BLaER1 (cell line): ENCODE data around the gene ENHO.
A peak's percentile ranks its signal among the peaks of the same experiment; 100 is the strongest.

Source experiments
- H3K27ac ChIP-seq: shearing (Covaris generic); formaldehyde crosslinking; 2 replicates; pipeline ENCODE4 v1.8.1; 2022
- H3K27me3 ChIP-seq: shearing (Covaris generic); formaldehyde crosslinking; 2 replicates; pipeline ENCODE4 v1.8.1; 2022
- H3K36me3 ChIP-seq: shearing (Covaris generic); formaldehyde crosslinking; 2 replicates; pipeline ENCODE4 v1.8.1; 2022
- H3K4me1 ChIP-seq: shearing (Covaris generic); formaldehyde crosslinking; 2 replicates; pipeline ENCODE4 v1.8.1; 2022
- H3K4me2 ChIP-seq: shearing (Covaris generic); formaldehyde crosslinking; 2 replicates; pipeline ENCODE4 v1.8.1; 2022
- H3K4me3 ChIP-seq: shearing (Covaris generic); formaldehyde crosslinking; 2 replicates; pipeline ENCODE4 v1.8.1; 2022
- H3K9ac ChIP-seq: shearing (Covaris generic); formaldehyde crosslinking; 2 replicates; pipeline ENCODE4 v1.8.1; 2022
- H3K9me3 ChIP-seq: shearing (Covaris generic); formaldehyde crosslinking; 2 replicates; pipeline ENCODE4 v1.8.1; 2022
- H4K20me1 ChIP-seq: shearing (Covaris generic); formaldehyde crosslinking; 2 replicates; pipeline ENCODE4 v1.8.1; 2022
- Cebpa-rat ChIP-seq: shearing (Covaris generic); IDR thresholded peaks from 2 replicates; pipeline ENCODE4 v1.8.1; 2022

The ENHO gene

GRCh38 chr9:34522971-34523797, at the start of gene ENHO:
TSS of gene ENHO (minus strand) at chr9:34522990. CDS start at chr9:34521695, 1,295 bp downstream.
- Histone ChIP-seq H3K4me3 (peak within 1 kb of the TSS; percentile 64), H4K20me1 (0 out of 2 replicates have a peak, but pooled peaks cover 13% of the 10 kb centered on the region), H3K9ac (peak within 1 kb of the TSS; percentile 29; the same call in 1 of the 2 replicates), H3K4me2 (peak within 1 kb of the TSS; percentile 91), H3K9me3 (no peaks in the 10 kb centered on the region), H3K36me3 (no peaks in the 10 kb centered on the region), H3K27ac (no peak within 1 kb of the TSS), H3K27me3 (peaks cover 12% of the 10 kb centered on the region; the same call in 1 of the 2 replicates), H3K4me1 (peaks cover 42% of the 10 kb centered on the region)
- TF ChIP-seq Cebpa-rat: no peak

- no peaks in the 10 kb centered on the region for H3K4me1 ChIP-seq
- no peak overlapping the region for H3K27ac ChIP-seq
- peaks cover 35% of the 10 kb centered on the region for H3K27me3 ChIP-seq
- no peaks in the 10 kb centered on the region for H3K36me3 ChIP-seq
- H4K20me1 ChIP-seq: peaks cover 14% of the 10 kb centered on the region; the same call in 1 of the 2 replicates
- no peak overlapping the region for H3K4me3 ChIP-seq
- no peak for TF ChIP-seq Cebpa-rat
- no peaks in the 10 kb centered on the region for H3K9me3 ChIP-seq
- no peak overlapping the region for H3K4me2 ChIP-seq
- H3K9ac ChIP-seq: no peak overlapping the region
These were observed 49.3 kb upstream of the ENHO start for GRCh38 chr9:34572092-34572491.

GRCh38 chr9:34571481-34571810, 48.7 kb upstream of the ENHO start:
- H3K4me2 ChIP-seq: no peak overlapping the region
- H4K20me1 ChIP-seq: peaks cover 7% of the 10 kb centered on the region; the same call in 1 of the 2 replicates
- H3K9me3 ChIP-seq: no peaks in the 10 kb centered on the region
- H3K36me3 ChIP-seq: no peaks in the 10 kb centered on the region
- H3K4me1 ChIP-seq: no peaks in the 10 kb centered on the region
- H3K27ac ChIP-seq: no peak overlapping the region
- no peak overlapping the region for H3K4me3 ChIP-seq
- H3K27me3 ChIP-seq: peaks cover 29% of the 10 kb centered on the region
- TF ChIP-seq Cebpa-rat: no peak
- no peak overlapping the region for H3K9ac ChIP-seq

- H3K27ac ChIP-seq: no peak overlapping the region
- H3K4me3 ChIP-seq: no peak overlapping the region
- H3K36me3 ChIP-seq: no peaks in the 10 kb centered on the region
- H3K27me3 ChIP-seq: peaks cover 24% of the 10 kb centered on the region
- no peaks in the 10 kb centered on the region for H3K4me1 ChIP-seq
- H4K20me1 ChIP-seq: peaks cover 2% of the 10 kb centered on the region; the same call in 1 of the 2 replicates
- H3K4me2 ChIP-seq: no peak overlapping the region
- H3K9ac ChIP-seq: no peak overlapping the region
- TF ChIP-seq Cebpa-rat: no peak
- no peaks in the 10 kb centered on the region for H3K9me3 ChIP-seq
These were observed 48.2 kb upstream of the ENHO start for GRCh38 chr9:34570809-34571480.

- H3K36me3 ChIP-seq: no peaks in the 10 kb centered on the region
- H4K20me1 ChIP-seq: no peaks in the 10 kb centered on the region; the same call in 1 of the 2 replicates
- H3K4me3 ChIP-seq: no peak overlapping the region
- H3K9ac ChIP-seq: no peak overlapping the region
- H3K27ac ChIP-seq: no peak overlapping the region
- no peak for TF ChIP-seq Cebpa-rat
- H3K4me1 ChIP-seq: no peaks in the 10 kb centered on the region
- H3K4me2 ChIP-seq: no peak overlapping the region
- peaks cover 19% of the 10 kb centered on the region for H3K27me3 ChIP-seq
- H3K9me3 ChIP-seq: no peaks in the 10 kb centered on the region
These were observed 47.6 kb upstream of the ENHO start for GRCh38 chr9:34570376-34570775.

- Histone ChIP-seq H3K9me3 (no peaks in the 10 kb centered on the region), H3K36me3 (no peaks in the 10 kb centered on the region), H3K9ac (no peak overlapping the region), H3K4me3 (no peak overlapping the region), H3K4me2 (no peak overlapping the region), H3K4me1 (no peaks in the 10 kb centered on the region), H3K27ac (no peak overlapping the region), H4K20me1 (no peaks in the 10 kb centered on the region), H3K27me3 (0 out of 2 replicates have a peak, but pooled peaks cover 7% of the 10 kb centered on the region)
- no peak for TF ChIP-seq Cebpa-rat
These were observed 46.0 kb upstream of the ENHO start for GRCh38 chr9:34568774-34569173.

- Histone ChIP-seq H3K9ac (no peak overlapping the region), H3K27ac (no peak overlapping the region), H3K27me3 (0 out of 2 replicates have a peak, but pooled peaks cover 3% of the 10 kb centered on the region), H4K20me1 (no peaks in the 10 kb centered on the region), H3K4me3 (no peak overlapping the region), H3K4me1 (no peaks in the 10 kb centered on the region), H3K9me3 (no peaks in the 10 kb centered on the region), H3K4me2 (no peak overlapping the region), H3K36me3 (no peaks in the 10 kb centered on the region)
- no peak for TF ChIP-seq Cebpa-rat
These were observed 45.3 kb upstream of the ENHO start for GRCh38 chr9:34568133-34568532.

GRCh38 chr9:34566972-34567371, 44.2 kb upstream of the ENHO start:
- Histone ChIP-seq H3K9ac (no peak overlapping the region), H3K4me1 (no peaks in the 10 kb centered on the region), H3K4me2 (no peak overlapping the region), H3K4me3 (no peak overlapping the region), H3K9me3 (no peaks in the 10 kb centered on the region), H3K27ac (no peak overlapping the region), H3K27me3 (0 out of 2 replicates have a peak, but pooled peaks cover 3% of the 10 kb centered on the region), H3K36me3 (no peaks in the 10 kb centered on the region), H4K20me1 (no peaks in the 10 kb centered on the region)
- TF ChIP-seq Cebpa-rat: no peak

GRCh38 chr9:34566322-34566721, 43.5 kb upstream of the ENHO start:
- H3K9me3 ChIP-seq: no peaks in the 10 kb centered on the region

GRCh38 chr9:34565856-34566255, 43.1 kb upstream of the ENHO start:
- peaks cover 3% of the 10 kb centered on the region; the same call in 1 of the 2 replicates for H3K27me3 ChIP-seq
- H3K36me3 ChIP-seq: no peaks in the 10 kb centered on the region

More at GRCh38 chr9:34566322-34566721, 43.5 kb upstream of the ENHO start:
- no peak for TF ChIP-seq Cebpa-rat
- Histone ChIP-seq H3K9ac (no peak overlapping the region), H3K27me3 (peaks cover 3% of the 10 kb centered on the region; the same call in 1 of the 2 replicates), H4K20me1 (no peaks in the 10 kb centered on the region), H3K4me2 (no peak overlapping the region), H3K36me3 (no peaks in the 10 kb centered on the region), H3K27ac (no peak overlapping the region), H3K4me3 (no peak overlapping the region), H3K4me1 (no peaks in the 10 kb centered on the region)

More at GRCh38 chr9:34565856-34566255, 43.1 kb upstream of the ENHO start:
- no peak for TF ChIP-seq Cebpa-rat
- Histone ChIP-seq H4K20me1 (no peaks in the 10 kb centered on the region), H3K4me1 (no peaks in the 10 kb centered on the region), H3K4me2 (no peak overlapping the region), H3K4me3 (no peak overlapping the region), H3K9me3 (no peaks in the 10 kb centered on the region), H3K9ac (no peak overlapping the region), H3K27ac (no peak overlapping the region)
